Fibroblast of the conjunctiva (primary cell): Measurements from ENCODE around the gene HSBP1.

Experiments
- DNase-seq: peaks from one replicate; pipeline ENCODE4 v3.0.0-alpha.2; 2010; ENCODE audit warnings: low read depth

HSBP1 gene

GRCh38 chr16:83803811-83804210 lies 4.0 kb upstream of the HSBP1 start:
- DNase-seq, result no peak

- DNase-seq, result no peak
Observed at GRCh38 chr16:83804366-83804765, 3.4 kb upstream of the HSBP1 start.

GRCh38 chr16:83806036-83806435 lies 1.7 kb upstream of the HSBP1 start:
- DNase-seq, result no peak

GRCh38 chr16:83806731-83807130 lies 1.0 kb upstream of the HSBP1 start:
- no peak for DNase-seq

DNA sequence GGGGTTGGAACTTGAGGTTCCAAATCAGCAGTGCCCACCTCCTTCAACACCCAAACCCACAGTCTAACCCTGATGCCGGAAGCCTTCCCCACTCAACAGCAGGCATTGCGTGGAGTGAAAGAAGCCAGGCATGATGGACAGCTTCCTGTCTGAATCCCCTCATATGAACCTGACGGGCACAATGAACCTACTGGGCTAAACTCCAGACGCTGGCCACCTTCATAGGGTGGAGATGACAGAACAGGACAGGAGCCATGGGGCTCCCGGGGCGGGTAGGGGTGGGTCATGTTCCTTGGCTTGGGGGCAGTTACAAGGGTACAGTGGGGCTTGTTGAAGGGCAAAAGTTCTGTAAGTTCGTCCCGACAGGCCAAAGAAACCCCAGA lies 460 bp upstream of the HSBP1 start:
- no peak for DNase-seq

- DNase-seq, result no peak
Observed at GRCh38 chr16:83808573-83809014, 816 bp downstream of the HSBP1 start.

DNA sequence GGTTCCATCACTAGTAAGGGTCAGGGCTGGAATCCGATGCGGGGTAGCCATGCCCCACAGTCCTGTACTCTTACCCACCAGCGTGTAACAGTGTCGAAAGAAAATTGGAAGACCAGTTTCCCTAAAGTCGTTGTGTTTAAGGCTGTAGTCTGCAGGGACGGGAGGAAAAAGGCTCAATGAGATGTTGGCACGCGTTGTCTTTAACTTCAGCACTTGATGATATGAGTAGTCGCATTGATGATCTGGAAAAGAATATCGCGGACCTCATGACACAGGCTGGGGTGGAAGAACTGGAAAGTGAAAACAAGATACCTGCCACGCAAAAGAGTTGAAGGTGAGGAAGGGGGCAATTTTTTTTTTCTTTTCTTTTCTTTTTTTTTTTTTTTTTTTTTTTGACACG lies 1.3 kb downstream of the HSBP1 start:
- DNase-seq, result no peak

DNA sequence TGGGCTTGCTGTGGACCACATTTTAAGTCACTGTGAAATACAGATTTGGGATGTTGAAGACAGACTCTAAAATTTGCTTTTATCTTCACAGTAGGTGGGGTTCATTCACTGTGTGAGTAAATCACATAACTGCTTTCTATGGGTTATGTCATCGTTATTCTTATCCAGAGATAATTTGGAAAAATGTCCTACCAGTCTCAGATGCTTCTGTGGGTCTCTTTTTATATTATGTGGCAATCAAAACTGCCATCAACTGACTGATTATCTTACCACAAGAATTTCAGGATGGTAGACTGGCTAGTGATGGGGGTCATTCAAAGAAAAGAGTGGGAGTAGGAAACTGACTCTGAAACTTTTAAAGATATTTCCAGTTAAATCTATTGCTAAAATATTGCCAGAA lies 3.1 kb downstream of the HSBP1 start:
- no peak for DNase-seq

GRCh38 chr16:83813823-83814658 lies 6.3 kb downstream of the HSBP1 start:
- peak; percentile 59 for DNase-seq

DNA sequence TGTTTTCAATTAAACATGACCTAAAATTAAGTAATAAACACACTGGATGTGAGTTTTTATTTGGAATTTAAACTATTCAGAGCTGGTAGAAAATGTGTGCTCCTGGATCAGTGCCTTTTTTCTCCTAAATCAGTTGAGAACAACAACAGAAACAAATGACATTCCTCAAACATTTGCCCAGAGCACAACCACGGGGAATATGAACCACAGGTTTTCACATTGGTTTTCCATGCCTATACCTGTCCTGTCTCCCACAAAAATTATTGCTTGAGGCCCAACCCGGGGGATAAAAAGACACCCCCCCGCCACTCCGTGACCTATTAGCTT lies 6.8 kb downstream of the HSBP1 start:
- no peak for DNase-seq

GRCh38 chr16:83817022-83817421 lies 9.2 kb downstream of the HSBP1 start:
- no peak for DNase-seq

GRCh38 chr16:83818276-83818675 lies 10.5 kb downstream of the HSBP1 start:
- no peak for DNase-seq

- no peak for DNase-seq
Observed at GRCh38 chr16:83819361-83819760, 11.6 kb downstream of the HSBP1 start.

DNA sequence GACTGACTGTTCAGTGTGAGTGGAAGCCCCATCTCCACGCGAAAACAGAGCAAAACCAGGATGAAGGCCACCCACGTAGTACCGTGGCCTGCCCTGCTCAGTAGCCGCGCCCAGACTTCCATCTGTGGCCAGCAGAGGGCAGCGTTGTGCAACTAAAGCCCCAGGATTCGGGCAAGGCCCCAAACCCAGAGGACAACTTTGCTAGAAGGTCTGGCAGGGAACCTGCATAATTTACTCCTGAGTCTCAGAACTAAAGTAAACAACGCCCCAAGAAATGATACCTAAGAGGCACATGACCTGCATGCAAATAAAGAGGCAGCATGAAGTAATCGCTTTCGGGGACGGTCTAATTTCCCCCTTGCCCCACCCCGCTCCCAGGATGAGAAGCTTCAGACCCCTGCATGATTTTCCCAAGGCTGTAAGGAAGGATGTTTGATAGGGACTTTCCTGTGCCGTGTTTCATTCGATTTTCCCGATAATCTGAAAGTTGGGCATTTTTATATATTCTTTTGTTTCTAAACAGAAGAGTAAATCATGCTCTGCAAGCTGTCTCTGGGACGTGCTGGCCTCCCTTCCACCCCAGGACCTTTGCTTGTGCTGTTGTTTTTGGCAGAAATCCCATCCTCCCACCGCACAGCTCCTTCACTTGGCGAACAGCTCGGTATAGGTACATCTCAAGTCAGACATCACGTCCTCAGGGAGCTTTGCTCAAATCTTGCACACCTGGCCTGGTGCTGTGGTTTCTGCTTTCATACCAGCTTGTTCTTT lies 18.6 kb downstream of the HSBP1 start:
- DNase-seq, result peak; percentile 68

DNA sequence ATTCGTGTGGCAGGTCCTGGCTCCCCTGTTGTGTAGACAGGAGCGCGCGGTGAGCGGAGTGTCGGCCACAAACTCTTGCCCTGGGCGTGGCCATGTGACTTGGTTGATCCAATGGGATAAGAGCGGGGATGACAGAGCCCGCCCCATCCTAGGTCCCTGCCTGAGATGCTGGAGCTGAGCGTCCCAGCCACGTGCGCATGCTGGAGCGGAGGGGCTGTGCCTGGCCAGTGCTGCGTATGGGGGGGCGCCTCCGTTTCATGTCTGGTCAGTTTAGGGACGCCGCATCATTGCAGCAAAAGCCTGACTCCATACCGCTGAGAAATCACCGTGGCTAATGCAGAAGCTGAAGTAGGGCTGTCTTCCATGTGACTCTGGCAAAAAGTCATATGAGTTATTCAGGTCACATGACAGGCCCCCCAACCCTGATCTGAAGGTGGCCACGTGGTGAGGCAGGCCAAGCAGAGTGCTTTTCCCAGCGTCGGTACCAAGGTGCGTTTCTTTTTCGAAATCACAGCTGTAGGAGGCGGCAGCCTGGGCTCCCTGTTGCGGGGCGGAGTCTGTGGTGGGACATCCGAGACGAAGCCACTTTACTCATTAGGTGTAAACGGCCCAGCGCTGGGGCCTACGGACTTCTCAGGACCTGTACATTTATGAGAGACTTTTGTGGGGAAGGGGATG lies 22.5 kb downstream of the HSBP1 start:
- no peak for DNase-seq

DNA sequence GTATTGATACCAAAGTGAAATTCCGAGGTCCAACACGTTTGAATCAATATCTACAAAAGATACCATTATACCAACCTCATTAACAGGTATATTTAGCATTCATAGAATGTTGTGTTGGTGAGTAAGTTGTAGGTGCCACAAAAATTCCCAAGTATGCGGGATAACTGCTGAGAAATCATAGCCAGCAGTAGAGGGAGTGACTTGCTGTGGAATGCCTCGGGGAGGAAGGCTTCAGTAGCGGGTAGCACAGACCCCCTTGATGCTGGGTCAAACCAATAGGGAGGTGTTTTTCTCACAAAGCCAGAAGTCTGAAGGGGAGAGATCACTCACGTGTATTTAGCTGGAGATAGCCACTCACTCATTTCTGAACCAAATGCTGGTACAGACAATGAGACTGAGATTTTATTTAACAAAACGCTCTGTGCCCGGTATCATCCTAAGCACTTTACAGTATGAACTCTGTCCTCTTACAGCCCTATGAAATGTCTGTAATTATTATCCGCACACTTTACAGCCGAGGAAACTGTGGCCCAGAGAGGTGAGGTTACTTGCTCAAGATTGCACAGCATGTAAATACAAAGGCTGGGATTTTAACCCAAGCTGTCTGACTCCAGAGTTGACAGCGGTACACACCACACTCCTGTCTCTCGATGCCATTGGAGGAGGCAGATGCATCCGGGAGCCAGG lies 23.1 kb downstream of the HSBP1 start:
- no peak for DNase-seq

DNA sequence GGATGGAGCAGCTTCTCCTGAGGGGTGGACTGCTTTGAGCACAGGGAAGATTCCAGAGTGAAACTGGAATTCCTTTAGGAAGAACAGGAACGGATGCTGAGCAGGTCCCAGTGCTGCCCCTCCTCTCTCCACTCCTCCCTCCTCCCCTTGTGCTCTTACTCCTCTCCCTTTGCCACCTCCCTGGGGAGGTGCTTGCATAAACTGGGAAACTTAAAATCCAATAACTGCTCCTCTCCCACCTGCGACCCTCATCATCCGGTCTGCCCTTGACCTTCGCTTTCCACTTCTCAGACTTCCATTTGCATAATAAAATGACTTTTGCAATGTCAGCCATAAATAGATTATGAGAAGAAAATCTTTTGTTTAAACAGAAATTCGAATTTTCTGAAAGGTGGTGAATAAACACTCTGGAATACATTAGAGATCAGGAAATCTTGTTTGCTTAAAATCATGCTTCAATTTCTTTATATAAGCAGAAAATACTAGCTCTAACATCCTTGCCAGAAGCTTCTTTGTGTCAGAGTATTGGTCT lies 23.7 kb downstream of the HSBP1 start:
- no peak for DNase-seq

DNA sequence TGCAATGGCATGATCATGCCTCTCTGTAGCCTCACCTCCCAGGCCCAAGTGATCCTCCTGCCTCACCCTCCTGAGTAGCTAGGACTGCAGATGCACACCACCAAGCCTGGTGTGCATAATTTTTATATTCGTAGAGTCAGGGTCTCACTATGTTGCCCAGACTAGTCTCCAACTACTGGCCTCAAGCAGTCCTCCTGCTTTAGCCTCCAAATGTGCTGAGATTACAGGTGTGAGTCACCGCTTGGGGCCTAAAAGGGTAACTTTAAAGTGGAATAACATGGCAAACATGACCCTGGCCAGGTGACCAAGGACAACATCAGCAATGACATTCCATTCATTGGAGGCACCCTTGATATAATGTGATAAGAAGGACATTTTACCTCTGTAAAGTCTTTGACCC lies 26.1 kb downstream of the HSBP1 start:
- DNase-seq, result no peak

DNA sequence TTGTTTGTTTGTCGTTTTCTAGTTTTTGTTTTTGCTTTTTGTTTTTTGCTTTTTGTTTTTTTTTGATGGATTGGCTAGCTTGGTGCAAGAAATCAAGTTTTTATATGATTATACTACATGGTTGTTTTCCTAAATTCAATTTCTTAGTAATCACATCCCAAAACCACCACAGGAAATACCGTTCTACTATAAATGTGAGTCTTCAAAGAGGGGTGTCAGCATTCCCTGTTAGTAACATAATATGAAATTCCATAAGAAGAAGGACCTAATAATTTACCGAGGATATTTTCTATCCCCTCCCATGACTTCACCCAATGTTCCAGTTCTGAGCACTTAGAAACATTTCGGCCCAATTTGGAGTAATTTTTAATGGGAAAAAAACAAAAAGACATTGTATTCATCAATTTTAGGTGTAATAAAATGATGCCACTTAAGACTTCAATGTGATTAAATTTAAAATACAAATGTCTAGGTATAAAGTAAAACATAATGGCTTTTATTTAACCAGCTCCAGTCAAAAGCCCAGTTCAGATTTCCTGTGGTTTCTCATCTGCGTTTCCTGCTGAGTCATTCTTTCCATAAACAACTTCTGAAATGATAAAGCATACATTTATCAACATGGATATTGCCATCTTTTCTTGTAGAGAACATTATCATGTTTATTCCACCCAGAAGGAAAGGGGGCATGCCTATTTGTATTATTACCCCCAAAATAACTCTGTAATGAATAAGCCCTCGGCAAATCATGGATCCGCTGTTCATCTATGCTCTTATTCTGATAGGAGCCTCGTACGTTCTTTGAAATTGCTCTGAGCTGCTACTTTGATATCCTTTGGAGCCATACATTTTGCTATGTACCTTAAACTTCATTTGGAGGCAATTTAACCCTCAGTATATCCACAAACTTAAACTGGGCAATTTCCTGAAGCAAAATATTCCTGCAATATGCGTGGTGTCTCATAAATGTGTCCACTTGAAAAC lies 28.1 kb downstream of the HSBP1 start:
- DNase-seq, result peak; percentile 44

DNA sequence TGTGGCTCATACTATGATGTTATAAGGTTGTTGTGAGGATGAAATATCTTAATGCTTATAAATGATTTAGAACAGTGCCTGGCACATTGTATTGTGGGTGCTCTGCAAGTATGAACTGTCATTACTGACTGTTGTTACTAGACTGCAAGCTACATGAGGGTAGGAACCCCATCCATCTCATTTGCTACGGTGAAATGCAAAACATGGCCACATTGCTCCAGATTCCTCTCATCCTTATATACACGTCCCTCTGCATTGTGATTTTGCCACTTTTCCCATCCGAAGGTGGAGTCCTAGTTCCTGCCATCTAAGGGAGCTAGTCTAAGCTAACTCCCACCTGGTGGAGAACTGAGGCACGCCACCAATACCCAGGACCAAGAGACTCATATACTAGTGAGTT lies 29.8 kb downstream of the HSBP1 start:
- DNase-seq, result no peak

GRCh38 chr16:83838151-83838550 lies 30.4 kb downstream of the HSBP1 start:
- DNase-seq, result no peak
